ENCODE results near the gene ERRFI1.

The ERRFI1 gene

DNA sequence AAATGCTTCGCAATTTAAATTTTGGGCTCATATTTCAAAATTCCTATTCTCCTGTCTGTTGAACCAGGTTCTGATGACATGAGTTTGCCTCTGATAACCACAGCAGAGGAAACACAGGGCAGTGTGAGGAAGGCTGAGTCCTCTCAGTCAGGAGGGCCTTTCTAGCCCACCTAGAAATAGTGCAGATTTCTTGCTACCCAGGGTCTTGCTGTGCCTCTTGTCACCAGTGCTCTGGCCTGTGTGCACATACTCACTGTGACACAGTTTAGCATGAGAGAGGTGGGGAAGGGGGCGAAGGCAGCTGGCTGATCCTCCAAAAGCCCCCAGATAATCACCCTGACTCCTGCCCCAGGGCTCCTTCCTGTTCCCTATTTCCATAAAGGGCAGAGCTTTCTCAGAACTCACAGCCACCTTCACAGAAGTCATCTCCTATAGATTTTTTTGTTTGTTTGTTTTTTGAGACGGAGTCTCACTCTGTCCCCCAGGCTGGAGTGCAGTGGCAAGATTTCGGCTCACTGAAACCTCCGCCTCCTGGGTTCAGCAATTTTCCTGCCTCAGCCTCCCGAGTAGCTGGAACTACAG, 23.7 kb downstream of the ERRFI1 start:
- no peak for TF ChIP-seq CREB1 (IDR thresholded peaks at IDR 0.05; ENCODE audit: low read depth)
- TF ChIP-seq CEBPB (IDR thresholded peaks at IDR 0.05), result no peak
- TF ChIP-seq RAD21 (IDR thresholded peaks at IDR 0.05; ENCODE audit: low read depth), result no peak
- TF ChIP-seq EP300 (IDR thresholded peaks at IDR 0.05; ENCODE audit: borderline replicate concordance), result no peak
- no peak for TF ChIP-seq FOXM1 (IDR thresholded peaks at IDR 0.05; ENCODE audit: borderline replicate concordance, low read depth)
- no peak for TF ChIP-seq TAF1 (IDR thresholded peaks at IDR 0.05; ENCODE audit: low read depth)
- no peak for TF ChIP-seq ZBTB7A (IDR thresholded peaks at IDR 0.05; ENCODE audit: low read depth)
- no peak for TF ChIP-seq NFIC (IDR thresholded peaks at IDR 0.05)
- TF ChIP-seq, protein P1, sequence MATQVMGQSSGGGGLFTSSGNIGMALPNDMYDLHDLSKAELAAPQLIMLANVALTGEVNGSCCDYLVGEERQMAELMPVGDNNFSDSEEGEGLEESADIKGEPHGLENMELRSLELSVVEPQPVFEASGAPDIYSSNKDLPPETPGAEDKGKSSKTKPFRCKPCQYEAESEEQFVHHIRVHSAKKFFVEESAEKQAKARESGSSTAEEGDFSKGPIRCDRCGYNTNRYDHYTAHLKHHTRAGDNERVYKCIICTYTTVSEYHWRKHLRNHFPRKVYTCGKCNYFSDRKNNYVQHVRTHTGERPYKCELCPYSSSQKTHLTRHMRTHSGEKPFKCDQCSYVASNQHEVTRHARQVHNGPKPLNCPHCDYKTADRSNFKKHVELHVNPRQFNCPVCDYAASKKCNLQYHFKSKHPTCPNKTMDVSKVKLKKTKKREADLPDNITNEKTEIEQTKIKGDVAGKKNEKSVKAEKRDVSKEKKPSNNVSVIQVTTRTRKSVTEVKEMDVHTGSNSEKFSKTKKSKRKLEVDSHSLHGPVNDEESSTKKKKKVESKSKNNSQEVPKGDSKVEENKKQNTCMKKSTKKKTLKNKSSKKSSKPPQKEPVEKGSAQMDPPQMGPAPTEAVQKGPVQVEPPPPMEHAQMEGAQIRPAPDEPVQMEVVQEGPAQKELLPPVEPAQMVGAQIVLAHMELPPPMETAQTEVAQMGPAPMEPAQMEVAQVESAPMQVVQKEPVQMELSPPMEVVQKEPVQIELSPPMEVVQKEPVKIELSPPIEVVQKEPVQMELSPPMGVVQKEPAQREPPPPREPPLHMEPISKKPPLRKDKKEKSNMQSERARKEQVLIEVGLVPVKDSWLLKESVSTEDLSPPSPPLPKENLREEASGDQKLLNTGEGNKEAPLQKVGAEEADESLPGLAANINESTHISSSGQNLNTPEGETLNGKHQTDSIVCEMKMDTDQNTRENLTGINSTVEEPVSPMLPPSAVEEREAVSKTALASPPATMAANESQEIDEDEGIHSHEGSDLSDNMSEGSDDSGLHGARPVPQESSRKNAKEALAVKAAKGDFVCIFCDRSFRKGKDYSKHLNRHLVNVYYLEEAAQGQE (IDR thresholded peaks at IDR 0.05; ENCODE audit: low read depth), result no peak
- TF ChIP-seq, protein P2, sequence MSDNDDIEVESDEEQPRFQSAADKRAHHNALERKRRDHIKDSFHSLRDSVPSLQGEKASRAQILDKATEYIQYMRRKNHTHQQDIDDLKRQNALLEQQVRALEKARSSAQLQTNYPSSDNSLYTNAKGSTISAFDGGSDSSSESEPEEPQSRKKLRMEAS (IDR thresholded peaks at IDR 0.05), result no peak
- TF ChIP-seq TEAD4 (IDR thresholded peaks at IDR 0.05), result no peak
- no peak for TF ChIP-seq TCF12 (IDR thresholded peaks at IDR 0.05; ENCODE audit: low read depth)
- TF ChIP-seq YY1 (IDR thresholded peaks at IDR 0.05; ENCODE audit: low read depth), result no peak
- TF ChIP-seq EGR1 (IDR thresholded peaks at IDR 0.05), result no peak
- TF ChIP-seq USF1 (IDR thresholded peaks at IDR 0.05), result no peak

DNA sequence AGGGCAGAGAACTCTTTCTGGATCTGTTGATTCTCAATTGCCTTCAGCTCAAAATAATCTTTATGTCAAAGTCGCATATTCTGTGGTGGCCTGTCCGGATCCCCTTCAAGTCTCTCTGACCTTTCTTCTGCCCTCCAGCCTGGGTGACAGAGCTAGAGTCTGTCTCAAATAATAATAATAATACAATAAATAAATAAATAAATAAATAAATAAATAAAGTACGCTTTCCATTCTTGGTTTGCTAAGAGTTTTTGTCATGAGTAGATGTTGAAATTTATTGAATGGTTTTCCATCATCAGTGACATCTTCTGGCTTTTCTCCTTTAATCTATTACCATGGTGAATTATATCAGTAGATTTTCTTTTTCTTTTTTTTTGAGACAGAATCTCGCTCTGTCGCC, 30.7 kb downstream of the ERRFI1 start:
- TF ChIP-seq, protein P1 (IDR thresholded peaks at IDR 0.05; ENCODE audit: low read depth), result no peak
- TF ChIP-seq EP300 (IDR thresholded peaks at IDR 0.05; ENCODE audit: borderline replicate concordance) (no peak), TAF1 (IDR thresholded peaks at IDR 0.05; ENCODE audit: low read depth) (no peak), FOXM1 (IDR thresholded peaks at IDR 0.05; ENCODE audit: borderline replicate concordance, low read depth) (no peak), CEBPB (IDR thresholded peaks at IDR 0.05) (no peak), TEAD4 (IDR thresholded peaks at IDR 0.05) (no peak), ZBTB7A (IDR thresholded peaks at IDR 0.05; ENCODE audit: low read depth) (no peak)
- TF ChIP-seq, protein P2 (IDR thresholded peaks at IDR 0.05), result no peak

GRCh38 chr1:7994827-7995226, 31.3 kb downstream of the ERRFI1 start:
- TF ChIP-seq YY1 (IDR thresholded peaks at IDR 0.05; ENCODE audit: low read depth) (no peak), USF1 (IDR thresholded peaks at IDR 0.05) (no peak), EGR1 (IDR thresholded peaks at IDR 0.05) (no peak), FOXM1 (IDR thresholded peaks at IDR 0.05; ENCODE audit: borderline replicate concordance, low read depth) (no peak), TAF1 (IDR thresholded peaks at IDR 0.05; ENCODE audit: low read depth) (no peak), TEAD4 (IDR thresholded peaks at IDR 0.05) (no peak), TCF12 (IDR thresholded peaks at IDR 0.05; ENCODE audit: low read depth) (no peak), ZBTB7A (IDR thresholded peaks at IDR 0.05; ENCODE audit: low read depth) (no peak), CEBPB (IDR thresholded peaks at IDR 0.05) (no peak), CREB1 (IDR thresholded peaks at IDR 0.05; ENCODE audit: low read depth) (no peak)

DNA sequence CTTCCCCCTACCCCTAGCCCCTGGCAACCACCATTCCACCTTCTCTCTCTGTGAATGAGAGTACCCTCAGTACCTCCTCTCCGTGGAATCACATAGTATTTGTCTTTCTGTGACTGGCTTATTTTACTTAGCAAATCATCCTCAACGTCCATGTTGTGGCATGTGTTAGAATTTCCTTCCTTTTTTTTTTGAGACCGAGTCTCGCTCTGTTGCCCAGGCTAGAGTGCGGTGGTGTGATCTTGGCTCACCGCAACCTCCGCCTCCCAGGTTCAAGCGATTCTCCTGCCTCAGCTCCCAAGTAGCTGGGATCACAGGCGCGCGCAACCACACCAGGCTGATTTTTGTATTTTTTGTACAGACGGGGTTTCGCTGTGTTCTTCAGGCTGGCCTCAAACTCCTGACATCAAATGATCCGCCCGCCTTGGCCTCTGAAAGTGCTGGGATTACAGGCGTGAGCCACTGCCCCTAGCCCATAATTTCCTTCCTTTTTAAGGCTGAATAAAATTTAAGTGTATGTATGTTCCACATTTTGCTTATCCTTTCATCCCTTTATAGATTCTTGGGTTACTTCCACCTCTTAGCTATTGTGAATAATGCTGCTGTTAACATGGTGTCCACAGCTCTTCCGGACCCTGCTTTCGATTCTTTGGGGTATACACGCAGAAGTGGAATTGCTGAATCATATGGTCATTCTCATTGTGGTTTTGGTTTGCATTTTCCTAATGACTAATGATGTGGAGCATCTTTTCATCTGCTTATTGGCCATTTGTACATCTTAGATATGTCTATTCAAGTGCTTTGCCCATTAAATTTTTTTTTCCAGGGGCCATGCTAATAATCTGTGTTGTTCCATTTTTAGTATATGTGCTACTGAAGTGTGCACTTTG, 32.3 kb downstream of the ERRFI1 start:
- TF ChIP-seq EP300 (IDR thresholded peaks at IDR 0.05; ENCODE audit: borderline replicate concordance), result no peak
- no peak for TF ChIP-seq CEBPB (IDR thresholded peaks at IDR 0.05)
- TF ChIP-seq, protein P2 (IDR thresholded peaks at IDR 0.05), result no peak
- no peak for TF ChIP-seq TAF1 (IDR thresholded peaks at IDR 0.05; ENCODE audit: low read depth)
- TF ChIP-seq RAD21 (IDR thresholded peaks at IDR 0.05; ENCODE audit: low read depth), result no peak
- no peak for TF ChIP-seq ZBTB7A (IDR thresholded peaks at IDR 0.05; ENCODE audit: low read depth)
- TF ChIP-seq TCF12 (IDR thresholded peaks at IDR 0.05; ENCODE audit: low read depth), result no peak
- TF ChIP-seq, protein P1 (IDR thresholded peaks at IDR 0.05; ENCODE audit: low read depth), result no peak
- TF ChIP-seq CREB1 (IDR thresholded peaks at IDR 0.05; ENCODE audit: low read depth), result no peak
- TF ChIP-seq TEAD4 (IDR thresholded peaks at IDR 0.05), result no peak
- TF ChIP-seq USF1 (IDR thresholded peaks at IDR 0.05), result no peak
- no peak for TF ChIP-seq NFIC (IDR thresholded peaks at IDR 0.05)
- TF ChIP-seq YY1 (IDR thresholded peaks at IDR 0.05; ENCODE audit: low read depth), result no peak
- no peak for TF ChIP-seq EGR1 (IDR thresholded peaks at IDR 0.05)
- no peak for TF ChIP-seq FOXM1 (IDR thresholded peaks at IDR 0.05; ENCODE audit: borderline replicate concordance, low read depth)

Measured in Ishikawa (cell line).